ENCODE data around the gene PPCDC. TPM values are rescaled to one million over a fixed set of nuclear protein-coding genes. Genes with fewer than 3 reads are reported as not detected.

Gene PPCDC
- polyA plus RNA-seq, 3 donors: 14.2 to 33.7 (median 18.7) TPM

GRCh38 chr15:75069301-75069925 lies 46.0 kb downstream of the PPCDC start:
- 27% methylated on average over 6 of the region's 8 CpGs for WGBS (ENCODE audit: insufficient coverage)
- H3K9ac ChIP-seq (ENCODE audit: insufficient read depth, low read length, poor library complexity, severe bottlenecking): peak overlapping the region; percentile 55

GRCh38 chr15:75070674-75071073 lies 47.3 kb downstream of the PPCDC start:
- 100% methylated on average over 1 of the region's 4 CpGs for WGBS (ENCODE audit: insufficient coverage)
- H3K4me3 Mint-ChIP-seq: no peak overlapping the region
- H3K9me3 ChIP-seq (replicated peaks in 1 of 2; ENCODE audit: control insufficient read depth in 1 of 2, insufficient read depth in 1 of 2, low read length in 2 of 2): peaks cover 5 to 6% of the 10 kb centered on the region in 2 donors
- no peak for TF ChIP-seq CTCF (IDR thresholded peaks at IDR 0.05)
- peak overlapping the region in 1 of 2 donors; percentile 92 for H3K27ac ChIP-seq (ENCODE audit: low read depth in 1 of 2, low read length in 2 of 2)
- H2AFZ ChIP-seq (ENCODE audit: insufficient read depth, low read depth, low read length, poor library complexity, severe bottlenecking): no peak overlapping the region
- H3K36me3 Mint-ChIP-seq: peaks cover 20 to 29% of the 10 kb centered on the region in 2 donors
- H3K4me1 ChIP-seq (ENCODE audit: control insufficient read depth in 1 of 2, insufficient read depth in 2 of 2, low read length in 2 of 2): peaks cover 77 to 84% of the 10 kb centered on the region in 2 donors
- H3K9me3 Mint-ChIP-seq: peaks cover 2 to 9% (median 6%) of the 10 kb centered on the region in 7 donors
- H3K4me1 Mint-ChIP-seq: peaks cover 76% of the 10 kb centered on the region
- H3K9ac ChIP-seq (ENCODE audit: insufficient read depth, low read length, poor library complexity, severe bottlenecking): no peak overlapping the region
- H3K36me3 ChIP-seq (replicated peaks in 1 of 2; ENCODE audit: control insufficient read depth in 1 of 2, insufficient read depth in 2 of 2, low read length in 2 of 2): no peaks in the 10 kb centered on the region
- intact Hi-C loops (cut with micrococcal nuclease): loop anchor here in 1 of 2 donors (5.0 kb wide), 1 partner anchor 37 kb away; no protein-coding TSS in a partner anchor
- H3K79me2 ChIP-seq (ENCODE audit: insufficient read depth, low read length): no peaks in the 10 kb centered on the region
- no peaks in the 10 kb centered on the region for H4K20me1 ChIP-seq (ENCODE audit: insufficient read depth, low read length)
- peaks cover 0 to 8% (median 4%) of the 10 kb centered on the region in 3 donors for H3K27me3 Mint-ChIP-seq (ENCODE audit: low read depth in 3 of 3)
- no peaks in the 10 kb centered on the region for H3K27me3 ChIP-seq (ENCODE audit: control insufficient read depth in 2 of 2, insufficient read depth in 2 of 2, low read length in 2 of 2)
- H3K27ac Mint-ChIP-seq: peak overlapping the region in 6 of 7 donors; percentile 95 to 100 (median 98)
- no peak overlapping the region for H3K4me3 ChIP-seq (replicated peaks in 1 of 3; ENCODE audit: low read depth in 2 of 3, low read length in 3 of 3)
- H3K4me2 ChIP-seq (replicated peaks; ENCODE audit: extremely low read depth, low read length, poor library complexity, severe bottlenecking): no peak overlapping the region
- no peak for DNase-seq

More at GRCh38 chr15:75069301-75069925, 46.0 kb downstream of the PPCDC start:
- no peaks in the 10 kb centered on the region for H4K20me1 ChIP-seq (ENCODE audit: insufficient read depth, low read length)
- peak; percentile 88 to 94 (median 94) for DNase-seq
- peaks cover 89 to 97% of the 10 kb centered on the region in 2 donors for H3K4me1 ChIP-seq (ENCODE audit: control insufficient read depth in 1 of 2, insufficient read depth in 2 of 2, low read length in 2 of 2)
- Mint-ChIP-seq H3K4me1 (peaks cover 89% of the 10 kb centered on the region), H3K27me3 (ENCODE audit: low read depth in 3 of 3) (peaks cover 1 to 7% (median 2%) of the 10 kb centered on the region in 3 donors), H3K4me3 (peak overlapping the region; percentile 38 to 63), H3K9me3 (peaks cover 0 to 2% (median 0%) of the 10 kb centered on the region in 7 donors), H3K27ac (peak overlapping the region; percentile 95 to 100 (median 98)), H3K36me3 (peaks cover 16 to 26% of the 10 kb centered on the region in 2 donors)
- intact Hi-C loops (cut with micrococcal nuclease): loop anchor here in 1 of 2 donors (5.0 kb wide), 1 partner anchor 37 kb away; no protein-coding TSS in a partner anchor
- H3K27me3 ChIP-seq (ENCODE audit: control insufficient read depth in 2 of 2, insufficient read depth in 2 of 2, low read length in 2 of 2): no peaks in the 10 kb centered on the region
- H3K36me3 ChIP-seq (replicated peaks in 1 of 2; ENCODE audit: control insufficient read depth in 1 of 2, insufficient read depth in 2 of 2, low read length in 2 of 2): no peaks in the 10 kb centered on the region
- no peak overlapping the region for H3K4me3 ChIP-seq (replicated peaks in 1 of 3; ENCODE audit: low read depth in 2 of 3, low read length in 3 of 3)
- H3K27ac ChIP-seq (ENCODE audit: low read depth in 1 of 2, low read length in 2 of 2): peak overlapping the region; percentile 92 to 94
- no peak for TF ChIP-seq CTCF (IDR thresholded peaks at IDR 0.05)
- no peak overlapping the region for H2AFZ ChIP-seq (ENCODE audit: insufficient read depth, low read depth, low read length, poor library complexity, severe bottlenecking)
- no peaks in the 10 kb centered on the region for H3K9me3 ChIP-seq (replicated peaks in 1 of 2; ENCODE audit: control insufficient read depth in 1 of 2, insufficient read depth in 1 of 2, low read length in 2 of 2)
- H3K4me2 ChIP-seq (replicated peaks; ENCODE audit: extremely low read depth, low read length, poor library complexity, severe bottlenecking): peak overlapping the region; percentile 27
- no peaks in the 10 kb centered on the region for H3K79me2 ChIP-seq (ENCODE audit: insufficient read depth, low read length)

All from CD14-positive monocyte (primary cell).